Urinary bladder (tissue), 4 donors: Measurements from ENCODE around the gene STK24. TPM values are rescaled to one million over a fixed set of nuclear protein-coding genes. Genes with fewer than 3 reads are reported as not detected.
"Not testable (repeated sequence)": the region's sequence is repeated elsewhere in the genome, so short reads cannot be mapped to it uniquely, and the experiment has no call there.

Source experiments
- DNase-seq: peaks from one replicate; pipeline ENCODE4 v3.0.0-alpha.2; 2015; ENCODE audit errors: extremely low spot score
- H3K27ac ChIP-seq: one replicate; pipeline ENCODE4 v1.5.1; 2013; ENCODE audit warnings: low read depth, mild to moderate bottlenecking, moderate library complexity
- H3K36me3 ChIP-seq: one replicate; pipeline ENCODE4 v1.6.1; 2013; ENCODE audit warnings: mild to moderate bottlenecking, moderate library complexity; ENCODE audit not compliant: insufficient read depth
- H3K4me1 ChIP-seq: one replicate; pipeline ENCODE4 v1.6.1; 2013; ENCODE audit warnings: mild to moderate bottlenecking, moderate library complexity; ENCODE audit not compliant: insufficient read depth
- H3K4me3 ChIP-seq: one replicate; pipeline ENCODE4 v1.5.1; 2013; ENCODE audit warnings: low read depth, low read length
- WGBS: extraction: QIAGEN DNeasy Blood & Tissue Kit; methylation state at CpG from one replicate; pipeline ENCODE4 v1.1.7; 2013; 5-methylcytosine and 5-hydroxymethylcytosine counted together
- polyA plus RNA-seq: library from polyadenylated mRNA; stranded (reverse); fragments of 200-250 nt; gene quantifications from one replicate; pipeline ENCODE4 v1.2.3, GENCODE V29; 2013
- total RNA-seq: library from RNA; depleted of rRNA; stranded (reverse); fragments of >200 nt; gene quantifications from one replicate; pipeline ENCODE4 v1.2.3, GENCODE V29; 2014
- donor health status: healthy with polysubstance abuse.
- donor health status: healthy.

The STK24 gene
- total and polyA plus RNA-seq, 2 donors = 73.4 to 110 TPM

GRCh38 chr13:98575904-98576199 is 1.1 kb downstream of the STK24 start:
- 1% methylated on average over 15 of the region's 15 CpGs for WGBS
- peaks cover 1% of the 10 kb centered on the region for H3K4me1 ChIP-seq
- DNase-seq = no peak
- H3K4me3 ChIP-seq = peak overlapping the region; percentile 100
- H3K36me3 ChIP-seq = no peaks in the 10 kb centered on the region
- peak overlapping the region; percentile 99 for H3K27ac ChIP-seq

GRCh38 chr13:98575009-98575903 is 1.7 kb downstream of the STK24 start:
- Histone ChIP-seq H3K4me1 (peaks cover 1% of the 10 kb centered on the region), H3K36me3 (no peaks in the 10 kb centered on the region), H3K4me3 (peak overlapping the region; percentile 100), H3K27ac (peak overlapping the region; percentile 99)
- no peak for DNase-seq
- WGBS = 16% methylated on average over 12 of the region's 12 CpGs

- DNase-seq = no peak
- Histone ChIP-seq H3K27ac (no peak overlapping the region), H3K36me3 (no peaks in the 10 kb centered on the region), H3K4me3 (no peak overlapping the region), H3K4me1 (peaks cover 1% of the 10 kb centered on the region)
- WGBS = 59% methylated on average over 11 of the region's 11 CpGs
Observed at GRCh38 chr13:98571955-98572662, 4.8 kb downstream of the STK24 start.

GRCh38 chr13:98570929-98571372 is 6.0 kb downstream of the STK24 start:
- Histone ChIP-seq H3K4me3 (peak overlapping the region; percentile 0), H3K36me3 (no peaks in the 10 kb centered on the region), H3K4me1 (peaks cover 1% of the 10 kb centered on the region), H3K27ac (peak overlapping the region; percentile 40)
- no peak for DNase-seq
- 59% methylated on average over 10 of the region's 10 CpGs for WGBS

GRCh38 chr13:98569494-98570367 is 7.2 kb downstream of the STK24 start:
- WGBS = 83% methylated on average over 17 of the region's 17 CpGs
- not testable (repeated sequence) for H3K4me1 ChIP-seq, H3K4me3 ChIP-seq, DNase-seq, H3K27ac ChIP-seq, H3K36me3 ChIP-seq

- Histone ChIP-seq H3K36me3 (no peaks in the 10 kb centered on the region), H3K4me1 (no peaks in the 10 kb centered on the region), H3K27ac (no peak overlapping the region), H3K4me3 (no peak overlapping the region)
- no peak for DNase-seq
- WGBS = 94% methylated on average over 4 of the region's 4 CpGs
Observed at GRCh38 chr13:98568918-98569317, 8.0 kb downstream of the STK24 start.

GRCh38 chr13:98567140-98567539 is 9.8 kb downstream of the STK24 start:
- H3K4me1 ChIP-seq = peaks cover 1% of the 10 kb centered on the region
- WGBS = 95% methylated on average over 13 of the region's 13 CpGs
- H3K27ac ChIP-seq = no peak overlapping the region

GRCh38 chr13:98565726-98566565 is 11.0 kb downstream of the STK24 start:
- DNase-seq = no peak
- 49% methylated on average over 18 of the region's 18 CpGs for WGBS
- H3K27ac ChIP-seq = no peak overlapping the region
- no peaks in the 10 kb centered on the region for H3K36me3 ChIP-seq
- H3K4me1 ChIP-seq = peaks cover 1% of the 10 kb centered on the region
- H3K4me3 ChIP-seq = no peak overlapping the region

More at GRCh38 chr13:98567140-98567539, 9.8 kb downstream of the STK24 start:
- DNase-seq = no peak
- Histone ChIP-seq H3K4me3 (no peak overlapping the region), H3K36me3 (no peaks in the 10 kb centered on the region)

GRCh38 chr13:98564204-98564603 is 12.7 kb downstream of the STK24 start:
- WGBS = 77% methylated on average over 9 of the region's 9 CpGs
- no peak overlapping the region for H3K27ac ChIP-seq
- DNase-seq = no peak
- no peak overlapping the region for H3K4me3 ChIP-seq
- H3K36me3 ChIP-seq = no peaks in the 10 kb centered on the region
- H3K4me1 ChIP-seq = peaks cover 1% of the 10 kb centered on the region

- Histone ChIP-seq H3K4me1 (peaks cover 1% of the 10 kb centered on the region), H3K4me3 (no peak overlapping the region), H3K27ac (no peak overlapping the region), H3K36me3 (no peaks in the 10 kb centered on the region)
- no peak for DNase-seq
- 33% methylated on average over 6 of the region's 6 CpGs for WGBS
Observed at GRCh38 chr13:98563071-98563470, 13.8 kb downstream of the STK24 start.

GRCh38 chr13:98559169-98559568 is 17.7 kb downstream of the STK24 start:
- Histone ChIP-seq H3K4me3 (no peak overlapping the region), H3K27ac (no peak overlapping the region), H3K36me3 (no peaks in the 10 kb centered on the region), H3K4me1 (peaks cover 1% of the 10 kb centered on the region)
- DNase-seq = no peak
- WGBS = 96% methylated on average over 7 of the region's 7 CpGs

- no peak overlapping the region for H3K27ac ChIP-seq
- 59% methylated on average over 10 of the region's 10 CpGs for WGBS
- H3K4me1 ChIP-seq = no peaks in the 10 kb centered on the region
- no peaks in the 10 kb centered on the region for H3K36me3 ChIP-seq
- no peak overlapping the region for H3K4me3 ChIP-seq
- no peak for DNase-seq
Observed at GRCh38 chr13:98557937-98558792, 18.7 kb downstream of the STK24 start.
